SHP77 treated with DMSO at 0.1 percent for 48 hours (cell line): ENCODE measurements around the gene INTS6.

Experiments
- DNase-seq: peaks from one replicate; lab custom pipeline; 2025; lab: John Stamatoyannopoulos, UW

The INTS6 gene

DNA sequence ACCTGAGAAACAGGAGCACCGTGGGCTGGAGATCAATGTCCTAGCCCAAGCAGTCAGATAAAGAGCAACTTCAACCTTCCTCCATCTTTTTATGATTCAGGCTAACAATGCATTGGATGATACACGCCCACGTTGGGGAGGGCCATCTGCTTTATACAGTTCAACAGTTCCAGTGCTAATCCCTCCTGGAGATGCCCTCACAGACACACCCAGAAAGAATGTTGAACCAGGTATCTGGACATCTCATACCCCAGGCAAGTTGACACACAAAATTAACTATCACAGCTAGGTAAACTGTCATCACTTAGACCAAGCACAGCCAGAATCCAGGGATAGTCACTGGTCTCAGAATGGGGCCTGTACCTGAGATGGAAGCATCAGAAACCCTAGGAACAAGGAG is 134.0 kb downstream of the INTS6 start:
- no peak for DNase-seq

GRCh38 chr13:51318015-51318414 is 134.8 kb downstream of the INTS6 start:
- DNase-seq: no peak

GRCh38 chr13:51317262-51317661 is 135.6 kb downstream of the INTS6 start:
- no peak for DNase-seq

- no peak for DNase-seq
These were observed 139.2 kb downstream of the INTS6 start for GRCh38 chr13:51313619-51314018.

GRCh38 chr13:51311957-51312520 is 140.8 kb downstream of the INTS6 start:
- no peak for DNase-seq
